GM18517 (cell line): Measurements from ENCODE around the gene FOXN3.

Experiments
- ATAC-seq: cut with Tn5 transposase; IDR thresholded peaks from one replicate; pipeline ENCODE4 v1.9.1; 2021; ENCODE audit warnings: mild to moderate bottlenecking, moderate library complexity; ENCODE audit not compliant: unreplicated experiment

The FOXN3 gene

DNA sequence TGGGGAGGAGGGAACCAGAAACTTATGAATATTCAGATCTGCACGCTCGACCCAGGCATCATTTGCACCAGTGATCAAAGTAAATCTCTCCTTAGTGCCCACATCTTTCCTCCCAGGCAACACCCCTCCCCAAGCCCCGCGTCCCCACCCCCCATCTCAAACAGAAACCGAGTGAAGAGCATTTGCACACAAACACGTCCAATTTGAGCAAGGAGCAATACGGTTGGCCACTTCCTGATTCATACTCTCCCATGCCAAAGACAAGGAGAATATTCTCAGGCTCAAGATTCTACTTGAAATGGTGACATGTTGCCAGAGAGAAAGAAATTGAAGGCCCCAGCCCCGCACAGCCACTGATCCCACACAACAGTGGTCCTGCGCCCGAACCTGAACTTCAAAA lies 7.1 kb downstream of the FOXN3 start:
- ATAC-seq = no peak

DNA sequence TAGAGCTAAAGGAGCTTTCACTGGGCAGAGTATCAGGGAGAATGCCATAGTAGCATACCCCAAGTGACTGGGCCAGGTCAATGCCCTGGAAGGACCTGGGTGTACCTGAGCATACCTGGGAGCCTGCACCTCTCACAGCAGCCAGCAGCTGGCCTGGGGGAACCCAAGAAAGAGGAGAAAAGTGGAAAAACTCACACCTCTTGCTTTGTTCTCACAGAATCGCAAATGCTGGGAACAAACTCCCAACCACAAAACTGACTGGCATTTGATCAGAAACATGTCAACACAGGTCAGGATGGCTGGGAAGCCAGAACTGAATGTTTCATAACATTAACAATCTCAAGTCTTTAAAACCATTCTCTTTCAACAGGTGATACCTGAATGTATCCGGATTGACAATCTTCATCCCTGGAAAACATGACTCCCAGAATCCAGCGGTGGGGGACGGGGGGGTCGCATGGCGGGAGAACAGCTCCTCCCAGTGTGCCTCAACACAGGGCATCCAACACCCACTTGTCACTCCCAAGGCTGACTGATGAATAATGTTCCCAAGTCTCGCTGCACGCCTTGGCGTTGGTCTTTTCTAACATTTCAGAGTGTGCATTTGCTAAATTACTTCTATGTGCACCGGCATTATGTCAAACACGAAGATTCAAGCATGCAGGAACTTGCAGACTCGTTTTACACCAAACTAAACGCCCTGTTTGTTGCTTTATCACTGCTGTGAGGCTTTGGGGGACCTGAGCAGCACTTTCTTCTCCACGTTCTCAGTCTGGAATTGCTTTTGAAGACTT lies 7.9 kb downstream of the FOXN3 start:
- ATAC-seq = no peak

DNA sequence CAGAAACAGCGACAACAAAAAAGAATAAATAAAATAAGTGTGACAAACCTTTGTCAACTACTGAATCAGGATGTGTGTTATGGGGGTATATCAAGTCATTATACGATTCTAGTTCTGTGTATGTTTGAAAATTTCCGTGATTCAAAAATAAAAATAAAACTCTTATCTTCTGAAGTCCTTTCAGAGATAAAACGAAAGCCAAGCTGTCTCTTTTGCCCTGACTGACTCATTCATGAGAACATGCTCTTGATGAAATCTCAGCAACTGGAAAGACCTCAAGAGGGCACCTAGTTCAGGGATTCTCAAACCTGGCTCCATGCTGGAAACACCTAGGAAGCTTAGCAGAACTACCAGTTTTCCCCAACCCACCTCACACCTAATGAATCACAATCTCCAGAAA lies 9.2 kb downstream of the FOXN3 start:
- ATAC-seq = no peak

DNA sequence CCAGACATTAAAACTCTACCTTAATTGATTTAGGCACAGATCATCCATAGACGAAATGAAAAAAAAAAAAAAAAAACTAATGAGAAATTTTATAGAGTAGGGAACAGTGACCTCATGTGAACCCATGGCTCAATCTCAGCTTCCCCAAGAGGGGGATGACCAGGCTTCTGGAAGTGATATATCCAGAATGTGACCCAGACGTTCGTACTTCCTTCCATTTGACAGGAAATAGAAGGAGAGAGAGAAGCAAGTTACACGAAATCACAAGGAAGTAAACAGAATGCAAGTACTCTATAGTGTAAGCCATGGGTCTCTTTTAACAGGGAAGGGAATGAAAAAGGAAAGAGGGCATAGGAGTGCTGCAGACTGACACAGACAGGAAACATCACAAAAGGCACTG lies 10.1 kb downstream of the FOXN3 start:
- no peak for ATAC-seq

DNA sequence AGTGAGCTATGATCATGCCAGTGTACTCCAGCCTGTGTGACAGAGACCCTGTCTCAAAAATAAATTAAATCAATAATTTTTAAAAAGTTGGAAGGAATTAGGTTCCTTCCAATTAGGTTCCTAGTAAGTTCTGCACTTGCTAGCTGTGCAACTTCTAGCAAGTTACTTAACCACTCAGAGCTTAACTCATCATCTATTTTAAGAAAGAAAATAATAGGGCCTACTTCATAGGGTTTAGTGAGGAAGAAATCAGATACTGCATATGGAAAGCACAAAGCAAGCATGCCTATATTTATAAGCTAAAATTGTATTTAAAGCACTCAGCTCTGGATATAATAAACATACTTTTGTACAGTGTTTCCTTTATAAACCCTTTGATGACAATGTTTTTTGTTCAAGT lies 10.7 kb downstream of the FOXN3 start:
- no peak for ATAC-seq

DNA sequence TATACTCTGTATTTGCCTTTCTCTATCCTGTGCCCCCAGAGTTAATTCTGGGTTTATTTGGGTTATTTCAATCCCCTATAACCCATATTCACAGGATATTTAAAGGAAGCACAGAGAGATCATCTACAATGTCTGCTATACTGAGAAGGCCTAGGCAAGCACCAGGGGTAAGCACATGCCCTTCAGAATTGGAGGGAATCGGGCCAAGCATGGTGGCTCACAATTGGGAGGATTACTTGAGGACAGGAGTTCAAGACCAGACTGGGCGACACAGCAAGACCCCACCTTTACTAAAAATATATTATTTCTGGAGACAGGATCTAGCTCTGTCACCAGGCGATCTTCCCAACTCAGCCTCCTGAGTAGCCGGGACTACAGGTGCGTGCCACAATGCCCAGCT lies 11.3 kb downstream of the FOXN3 start:
- ATAC-seq = no peak

DNA sequence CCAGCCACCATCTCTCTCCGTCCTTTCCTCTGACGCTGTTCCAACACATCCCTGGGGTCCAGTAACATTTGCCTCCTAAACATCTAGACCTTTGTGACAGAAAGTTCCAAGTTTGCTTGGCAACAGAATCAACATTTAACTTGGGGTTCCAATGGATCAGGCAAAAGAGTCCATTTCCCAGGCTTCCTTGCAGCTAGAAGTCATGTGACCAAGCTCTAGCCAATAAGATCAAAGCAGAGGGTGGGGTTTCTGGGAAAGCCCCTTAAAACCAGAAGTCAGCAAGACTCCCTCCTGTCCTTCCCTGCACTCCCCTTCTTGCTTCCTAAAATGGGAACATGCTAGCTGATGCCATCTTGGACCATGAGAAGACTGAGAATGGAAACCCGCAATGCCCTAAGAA lies 14.7 kb downstream of the FOXN3 start:
- ATAC-seq = no peak

DNA sequence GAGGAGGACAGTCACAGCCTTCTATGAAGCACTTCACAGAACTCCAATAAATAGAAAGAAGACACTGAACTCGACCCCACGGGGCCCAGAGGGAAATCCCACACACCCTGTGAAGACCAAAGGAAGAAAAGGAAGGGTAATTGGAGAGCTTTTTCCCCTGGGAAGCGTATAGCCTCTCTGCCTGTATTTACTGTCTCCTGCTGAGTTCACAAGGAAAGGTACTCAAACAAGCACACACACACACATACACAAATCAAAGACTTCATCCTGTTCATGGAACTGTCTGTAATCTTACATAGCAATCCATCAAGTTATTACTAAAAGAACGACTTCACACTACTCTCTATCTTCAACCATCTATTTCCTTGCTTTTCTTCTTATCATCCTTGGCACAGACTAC lies 15.3 kb downstream of the FOXN3 start:
- no peak for ATAC-seq

DNA sequence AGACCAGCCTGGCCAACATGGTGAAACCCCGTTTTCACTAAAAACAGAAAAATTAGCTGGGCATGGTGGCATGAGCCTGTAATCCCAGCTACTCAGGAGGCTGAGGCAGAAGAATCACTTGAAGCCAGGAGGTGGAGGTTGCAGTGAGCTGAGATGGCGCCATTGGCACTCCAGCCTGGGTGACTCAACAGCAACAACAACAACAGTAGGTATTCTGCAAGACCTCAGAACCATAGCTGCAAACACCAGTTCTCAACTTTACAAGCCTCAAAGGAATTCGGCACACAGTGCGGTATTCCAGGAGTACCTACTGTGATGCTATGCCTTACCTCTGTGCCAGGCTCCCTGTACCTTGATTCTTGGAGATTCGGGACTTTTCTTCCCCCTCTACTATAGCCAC lies 15.8 kb downstream of the FOXN3 start:
- no peak for ATAC-seq

DNA sequence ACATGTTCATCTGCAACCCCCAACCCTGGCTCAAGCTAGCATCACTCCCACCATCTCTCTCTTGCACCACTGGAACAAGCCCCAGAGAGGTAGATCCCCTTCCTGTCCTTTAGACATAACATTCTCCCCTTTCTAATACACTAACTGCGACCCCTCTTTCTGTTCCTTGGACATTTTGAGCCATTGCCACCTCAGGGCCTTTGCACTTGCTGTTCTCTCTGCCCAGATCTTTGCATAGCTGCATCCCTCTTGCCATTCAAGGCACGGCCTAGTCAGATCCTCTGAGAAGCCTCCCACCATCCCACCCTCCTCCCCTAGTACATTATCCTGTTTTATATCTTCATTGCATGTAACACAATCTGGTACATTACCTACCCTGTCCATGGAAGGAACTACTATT lies 16.5 kb downstream of the FOXN3 start:
- ATAC-seq = no peak

DNA sequence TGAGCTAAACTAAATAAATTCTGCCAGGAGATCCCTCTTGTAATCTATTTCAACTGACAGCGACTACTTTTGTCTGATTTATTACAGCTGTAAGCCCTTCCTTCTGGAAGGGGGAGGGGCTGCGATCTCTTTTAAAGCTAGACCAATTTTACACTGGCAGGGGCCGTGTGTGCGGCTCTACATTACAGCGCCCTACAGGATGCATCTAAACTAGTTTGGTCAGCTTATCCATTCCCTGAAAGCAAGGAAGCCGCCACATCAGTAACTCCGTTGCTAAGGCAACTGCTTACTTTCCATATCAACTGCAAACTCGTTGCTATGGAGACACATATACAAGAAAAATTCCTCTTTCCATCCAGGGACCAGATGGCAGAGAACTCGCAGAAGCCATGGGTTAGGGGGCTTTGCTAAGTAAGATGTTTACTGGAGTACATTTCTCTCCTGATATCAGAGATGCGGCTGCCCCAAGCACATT lies 17.4 kb downstream of the FOXN3 start:
- no peak for ATAC-seq

DNA sequence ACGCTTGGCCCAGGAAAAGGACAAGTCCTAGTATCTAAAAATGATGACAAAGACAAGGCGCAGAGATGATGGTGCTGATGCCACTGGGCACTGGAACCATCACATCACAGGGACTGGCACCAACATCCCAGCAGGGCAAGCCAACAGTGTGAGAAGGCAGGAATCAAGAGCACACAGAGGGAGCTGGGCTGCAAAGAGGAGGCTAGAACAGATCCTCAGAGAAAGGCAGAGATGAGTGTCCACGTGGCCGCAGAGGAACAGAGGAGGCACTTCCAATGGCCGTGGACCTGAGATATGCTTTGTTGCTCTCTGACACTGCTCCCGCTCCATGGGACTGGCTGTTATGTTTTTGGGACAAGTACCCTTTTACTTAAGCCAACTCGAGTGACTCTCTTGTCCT lies 17.9 kb downstream of the FOXN3 start:
- ATAC-seq = no peak

DNA sequence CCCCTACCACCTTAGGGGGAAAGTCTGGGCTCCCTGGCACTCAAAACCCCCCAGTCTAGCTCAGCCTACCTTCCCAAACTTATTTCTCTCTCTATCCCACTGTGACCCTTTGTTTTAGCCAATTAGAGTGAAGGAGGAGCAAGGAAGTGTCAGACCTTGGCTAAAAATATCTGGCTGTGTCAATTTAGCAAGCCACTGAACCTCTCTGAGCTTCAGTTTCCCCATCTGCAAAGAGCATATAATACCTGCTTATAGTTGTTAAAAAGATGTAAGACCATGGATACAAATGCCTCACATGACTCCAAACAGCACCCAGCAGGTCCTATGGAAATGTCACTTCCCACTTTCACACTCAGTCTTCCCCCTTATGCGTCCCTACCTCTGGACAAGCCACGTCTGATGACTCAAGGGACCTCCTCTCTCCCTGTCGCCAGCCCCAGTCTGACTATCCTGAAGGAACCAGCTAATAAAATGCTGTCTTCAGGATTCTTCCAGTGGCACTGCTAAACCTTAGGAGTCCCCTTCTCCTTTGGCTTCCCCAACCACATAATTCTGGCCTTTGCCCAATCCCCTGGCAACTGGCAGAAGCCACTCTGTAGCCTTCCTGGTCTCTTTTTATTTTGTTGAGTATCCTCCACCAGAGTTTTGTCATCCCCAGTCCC lies 19.3 kb downstream of the FOXN3 start:
- ATAC-seq = no peak

DNA sequence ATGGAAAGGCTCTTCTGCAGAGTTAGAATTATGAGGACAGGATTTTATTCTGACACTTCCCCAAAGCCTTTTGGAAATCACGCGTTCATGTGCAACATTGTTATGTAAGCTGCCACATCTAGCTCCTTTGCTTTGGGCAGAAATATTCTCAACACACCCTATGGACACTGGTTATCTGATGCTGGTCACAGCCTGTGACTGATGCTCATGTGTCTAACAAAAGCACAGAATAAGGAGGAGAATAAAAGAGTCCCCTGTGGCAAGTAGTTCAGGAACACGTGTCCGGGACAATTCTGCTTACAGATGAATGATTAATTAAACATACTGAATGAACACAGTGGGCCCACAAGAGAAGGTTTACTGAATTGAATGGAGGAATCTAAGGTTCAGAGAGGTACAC lies 22.1 kb downstream of the FOXN3 start:
- no peak for ATAC-seq

DNA sequence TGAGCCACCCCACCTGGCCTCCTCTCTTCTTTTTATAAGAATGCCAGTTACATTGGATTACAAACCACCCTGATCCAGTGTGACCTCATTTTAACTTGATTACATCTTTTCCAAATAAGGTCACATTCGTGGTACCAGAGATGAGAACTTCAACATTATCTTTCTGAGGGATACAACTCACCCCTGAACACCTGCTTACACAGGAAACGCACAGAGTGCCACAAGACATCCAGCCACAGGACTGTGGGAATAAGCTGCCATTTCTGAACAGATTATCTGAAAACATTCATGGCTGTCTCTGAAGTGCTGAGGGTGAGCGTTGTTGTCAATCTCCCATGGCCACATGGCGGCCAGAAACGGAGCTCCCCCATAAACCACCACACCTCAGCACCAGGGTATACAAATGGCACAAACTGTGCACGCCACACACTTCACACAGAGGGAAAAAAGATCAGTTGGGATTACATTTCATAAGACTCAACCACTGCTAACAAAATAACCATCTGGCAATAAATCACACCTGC lies 23.7 kb downstream of the FOXN3 start:
- no peak for ATAC-seq

DNA sequence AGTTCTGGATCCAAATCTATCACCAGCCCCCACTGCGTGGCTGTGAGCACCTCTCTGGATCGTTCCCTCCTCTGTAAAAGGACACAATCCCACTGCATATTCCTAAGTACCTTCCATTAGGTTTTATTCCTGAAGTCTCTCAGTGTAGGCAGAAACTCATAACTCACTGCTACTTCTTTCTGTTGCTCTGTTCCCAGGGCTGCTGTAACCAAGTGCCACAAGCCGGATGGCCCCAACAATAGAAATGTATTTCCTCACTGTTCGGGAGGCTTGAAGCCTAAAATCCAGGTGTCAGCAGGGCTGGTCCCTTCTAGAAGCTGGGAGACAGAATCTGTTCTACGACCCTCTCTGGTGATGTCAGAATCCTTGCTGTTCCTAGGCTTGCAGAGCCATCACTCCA lies 24.9 kb downstream of the FOXN3 start:
- no peak for ATAC-seq

DNA sequence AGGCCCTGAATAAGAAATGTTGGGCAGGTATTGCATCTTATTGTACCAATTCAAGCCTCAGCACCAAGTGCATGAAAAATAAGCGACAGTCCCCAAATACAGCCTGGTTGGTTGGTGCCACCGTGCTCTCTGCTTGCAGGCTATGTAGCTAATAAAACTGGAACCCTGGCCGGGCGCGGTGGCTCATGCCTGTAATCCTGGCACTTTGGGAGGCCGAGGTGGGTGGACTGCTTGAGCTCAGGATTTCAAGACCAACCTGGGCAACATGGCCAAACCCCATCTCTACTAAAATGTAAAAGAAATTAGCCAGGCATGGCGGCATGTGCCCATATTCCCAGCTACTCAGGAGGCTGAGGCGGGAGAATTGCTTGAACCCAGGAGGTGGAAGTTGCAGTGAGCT lies 25.5 kb downstream of the FOXN3 start:
- no peak for ATAC-seq

DNA sequence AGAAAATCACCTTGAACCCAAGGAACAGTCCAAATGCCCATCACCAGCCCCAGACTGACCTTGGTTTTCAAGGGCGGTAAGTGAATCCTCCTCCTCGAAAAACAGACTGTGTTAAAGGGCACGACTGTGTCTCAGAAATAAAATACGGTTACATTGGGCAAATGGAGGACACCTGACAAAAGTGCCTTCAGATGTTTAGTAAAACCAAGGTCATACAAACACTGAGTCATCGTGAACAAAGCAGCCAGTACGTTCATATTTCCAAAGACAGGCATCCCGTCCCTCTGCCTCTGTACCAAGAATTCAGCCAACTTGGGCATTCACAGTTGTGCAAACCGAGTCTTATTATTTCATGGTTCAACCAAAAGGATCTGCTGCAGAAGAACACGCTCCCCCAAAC lies 25.9 kb downstream of the FOXN3 start:
- no peak for ATAC-seq

DNA sequence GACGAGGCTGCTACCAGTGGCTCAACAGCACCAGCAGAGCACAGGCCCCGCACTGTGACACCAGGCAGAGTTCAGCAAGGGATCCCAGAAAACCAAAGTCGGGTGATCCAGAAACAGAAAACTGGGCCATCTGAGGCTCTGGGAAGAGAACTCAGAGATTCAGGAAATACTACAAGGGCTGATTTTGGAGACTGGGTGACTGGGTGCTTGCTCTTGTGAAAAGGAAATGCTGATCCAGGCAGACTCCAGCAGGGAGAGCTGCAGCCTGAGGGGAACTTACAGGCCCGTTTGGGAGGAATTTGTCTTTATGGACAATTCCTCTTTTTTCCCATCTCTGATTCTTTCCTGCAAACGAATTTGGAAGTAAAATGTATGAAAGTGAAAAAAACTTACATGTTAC lies 28.2 kb downstream of the FOXN3 start:
- ATAC-seq = no peak

DNA sequence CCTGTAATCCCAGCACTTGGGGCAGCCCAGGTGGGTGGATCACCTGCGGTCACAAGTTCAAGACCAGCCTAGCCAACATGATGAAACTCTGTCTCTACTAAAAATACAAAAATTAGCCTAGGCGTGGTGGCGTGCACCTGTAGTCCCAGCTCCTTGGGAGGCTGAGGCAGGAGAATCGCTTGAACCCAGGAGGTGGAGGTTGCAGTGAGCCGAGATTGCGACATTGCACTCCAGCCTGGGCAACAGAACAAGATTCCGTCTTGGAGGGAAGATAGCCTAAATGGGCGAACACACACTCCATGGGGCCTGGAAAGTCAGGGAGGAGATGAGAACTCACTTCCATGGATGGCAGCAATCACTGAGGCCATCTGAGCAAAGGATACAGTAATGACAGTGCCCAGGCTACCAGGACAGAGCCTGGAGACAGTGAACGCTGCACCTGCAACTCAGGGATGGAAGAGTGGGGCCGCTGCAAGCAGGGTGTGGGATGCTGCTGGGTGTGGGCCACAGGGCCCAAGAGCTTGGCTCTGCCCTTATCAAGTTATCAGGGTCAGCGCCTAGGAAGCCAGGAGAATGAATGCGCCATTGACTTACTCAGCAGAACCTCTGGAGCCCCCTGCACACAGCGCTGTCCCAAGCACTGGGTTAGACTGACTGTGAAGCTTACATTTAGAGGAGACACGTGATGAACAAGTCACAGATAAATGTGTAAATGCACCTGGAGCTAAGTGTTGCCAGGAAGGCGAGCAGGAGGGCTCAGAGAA lies 28.9 kb downstream of the FOXN3 start:
- no peak for ATAC-seq

DNA sequence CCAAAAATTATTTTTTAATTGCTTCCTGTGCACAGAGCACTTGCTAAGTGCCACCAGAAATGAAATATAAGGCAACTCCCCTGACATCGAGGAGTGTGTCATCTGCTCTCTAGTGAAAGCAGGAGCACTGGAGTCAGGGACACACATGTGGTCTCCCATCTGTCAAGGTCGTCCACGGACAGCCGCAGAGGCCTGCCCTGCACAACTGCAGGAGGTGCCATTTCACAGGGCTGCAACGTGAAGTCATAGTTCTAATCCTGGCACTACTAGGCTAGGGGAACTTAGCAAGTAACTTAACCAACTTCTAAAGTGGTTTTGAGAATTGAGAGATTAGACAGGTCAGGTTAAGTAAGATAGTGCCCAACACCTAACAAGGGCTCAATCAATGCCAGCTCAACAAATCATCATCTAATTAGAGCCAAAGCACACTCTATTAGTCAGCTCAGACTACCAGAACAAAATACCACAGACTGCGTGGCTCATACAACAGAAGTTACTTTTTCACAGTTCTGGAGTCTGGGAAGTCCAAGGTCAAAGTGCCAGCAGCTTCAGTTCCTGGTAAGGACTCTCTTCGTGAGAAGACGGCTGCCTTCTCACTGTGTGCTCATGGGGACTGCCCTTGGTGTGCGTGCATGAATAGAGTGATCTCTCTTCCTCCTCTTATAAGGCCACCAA lies 30.7 kb downstream of the FOXN3 start:
- ATAC-seq = no peak
